SK-N-SH (cell line): ENCODE results near the gene SLC16A10. TPM values are rescaled to one million over a fixed set of nuclear protein-coding genes. Genes with fewer than 3 reads are reported as not detected.

Experiments used
- CTCF ChIA-PET: fragments of 300-600, 350-600 bp; formaldehyde crosslinking; extraction: SDS; loops from one replicate; lab custom pipeline; 2021; lab: Yijun Ruan, JAX
- POLR2A ChIA-PET: fragments of 350-600 bp; sonication (Branson Sonifier 250); formaldehyde crosslinking; extraction: SDS; loops from one replicate; lab custom pipeline; 2020; ENCODE audit warnings: antibody characterized with exemption, inconsistent platforms; lab: Yijun Ruan, JAX
- DNase-seq: peaks from one replicate; pipeline ENCODE4 v3.0.0; 2012
- H2AFZ ChIP-seq: fragments of 200-600 bp; sonication (generic); 2 replicates; pipeline ENCODE4 v1.8.1; 2016; ENCODE audit warnings: antibody characterized with exemption, mild to moderate bottlenecking, low read depth
- H3F3A ChIP-seq: fragments of 200-600 bp; sonication (generic); replicated peaks from 2 replicates; pipeline ENCODE3; 2016; ENCODE audit warnings: antibody characterized with exemption, mild to moderate bottlenecking; ENCODE audit not compliant: insufficient read depth
- H3K27ac ChIP-seq, 2 experiments: fragments of 200-500 bp in 1 of 2; fragments of 200-600 bp in 1 of 2; sonication (Bioruptor generic) in 1 of 2; sonication (generic), shearing (Covaris generic) in 1 of 2; 2 replicates each; pipeline versions ENCODE4 v1.5.1 to v1.6.1; 2014 to 2016; ENCODE audit warnings: low read depth in 2 of 2, inconsistent platforms in 1 of 2, low read length in 1 of 2, mild to moderate bottlenecking in 1 of 2, mixed read lengths in 1 of 2
- H3K27me3 ChIP-seq: fragments of 200-600 bp; sonication (generic), shearing (Covaris generic); 2 replicates; pipeline ENCODE4 v1.6.1; 2016; ENCODE audit warnings: mixed run types; ENCODE audit not compliant: insufficient read depth
- H3K36me3 ChIP-seq, 2 experiments: fragments of 200-500 bp in 1 of 2; fragments of 200-600 bp in 1 of 2; sonication (Bioruptor generic) in 1 of 2; sonication (generic) in 1 of 2; replicated peaks in 1 of 2; 2 replicates each; pipeline versions ENCODE3 to v1.5.1; 2014 to 2016; ENCODE audit warnings: low read length in 1 of 2, mild to moderate bottlenecking in 1 of 2; ENCODE audit not compliant: insufficient read depth in 2 of 2, control insufficient read depth in 1 of 2
- H3K4me1 ChIP-seq, 2 experiments: fragments of 200-500 bp in 1 of 2; fragments of 200-600 bp in 1 of 2; sonication (Bioruptor generic) in 1 of 2; sonication (generic), shearing (Covaris generic) in 1 of 2; 2 replicates each; pipeline versions ENCODE4 v1.5.1 to v1.6.1; 2014 to 2016; ENCODE audit warnings: low read depth in 1 of 2, low read length in 1 of 2, mixed run types in 1 of 2; ENCODE audit not compliant: insufficient read depth in 2 of 2, control insufficient read depth in 1 of 2
- H3K4me2 ChIP-seq: fragments of 200-600 bp; sonication (generic), shearing (Covaris generic); 2 replicates; pipeline ENCODE4 v1.6.1; 2017; ENCODE audit warnings: mixed run types
- H3K4me3 ChIP-seq, 2 experiments: fragments of 200-500 bp in 1 of 2; fragments of 200-600 bp in 1 of 2; sonication (Bioruptor generic) in 1 of 2; sonication (generic), shearing (Covaris generic) in 1 of 2; 2 replicates each; pipeline versions ENCODE4 v1.5.1 to v1.8.1; 2014 to 2016; ENCODE audit warnings: low read depth in 2 of 2, inconsistent platforms in 1 of 2, low read length in 1 of 2, mild to moderate bottlenecking in 1 of 2, mixed read lengths in 1 of 2, moderate library complexity in 1 of 2
- H3K79me2 ChIP-seq: fragments of 200-600 bp; sonication (generic); 2 replicates; pipeline ENCODE4 v1.8.1; 2017; ENCODE audit warnings: mild to moderate bottlenecking; ENCODE audit not compliant: insufficient read depth
- H3K9ac ChIP-seq: fragments of 200-600 bp; sonication (generic); 2 replicates; pipeline ENCODE4 v1.6.1; 2017; ENCODE audit warnings: mixed run types
- H3K9me2 ChIP-seq: fragments of 200-600 bp; sonication (generic); 2 replicates; pipeline ENCODE4 v1.6.1; 2017; ENCODE audit warnings: mixed run types
- H3K9me3 ChIP-seq: fragments of 200-600 bp; sonication (generic); 2 replicates; pipeline ENCODE4 v1.6.1; 2017; ENCODE audit warnings: mixed run types, mild to moderate bottlenecking, moderate library complexity
- H4K20me1 ChIP-seq: fragments of 200-600 bp; sonication (generic); 2 replicates; pipeline ENCODE4 v1.6.1; 2017; ENCODE audit warnings: mild to moderate bottlenecking, mixed run types; ENCODE audit not compliant: insufficient read depth
- EP300 ChIP-seq, 2 experiments: IDR thresholded peaks; 2 replicates each; pipeline versions ENCODE4 v1.4.0 to v1.6.1; 2012; ENCODE audit warnings: borderline replicate concordance in 1 of 2, low read depth in 1 of 2, low read length in 1 of 2
- FOXM1 ChIP-seq: IDR thresholded peaks from 2 replicates; pipeline ENCODE4 v1.4.0; 2012; ENCODE audit warnings: low read depth, mild to moderate bottlenecking
- GATA2 ChIP-seq: sonication (generic); formaldehyde crosslinking; IDR thresholded peaks from 2 replicates; pipeline ENCODE4 v1.5.0; 2020; ENCODE audit warnings: mild to moderate bottlenecking, missing genetic modification reagents
- NRF1 ChIP-seq: IDR thresholded peaks from 2 replicates; pipeline ENCODE4 v1.6.1; 2012; ENCODE audit warnings: low read depth, mild to moderate bottlenecking, low read length
- POLR2AphosphoS5 ChIP-seq: IDR thresholded peaks from 2 replicates; pipeline ENCODE4 v1.6.1; 2012; ENCODE audit warnings: low read depth, low read length
- RAD21 ChIP-seq: IDR thresholded peaks from 2 replicates; pipeline ENCODE4 v1.6.1; 2012; ENCODE audit warnings: mild to moderate bottlenecking, low read length
- SIN3A ChIP-seq: IDR thresholded peaks from 2 replicates; pipeline ENCODE4 v1.6.1; 2012; ENCODE audit warnings: low read depth, mild to moderate bottlenecking, low read length, moderate library complexity, borderline replicate concordance
- SMC3 ChIP-seq: IDR thresholded peaks from 2 replicates; pipeline ENCODE4 v1.6.1; 2012; ENCODE audit warnings: low read depth, low read length, improper control_type of control experiment
- TAF1 ChIP-seq: IDR thresholded peaks from 2 replicates; pipeline ENCODE4 v1.6.1; 2012; ENCODE audit warnings: low read depth, mild to moderate bottlenecking, low read length, moderate library complexity, borderline replicate concordance
- TCF12 ChIP-seq: IDR thresholded peaks from 2 replicates; pipeline ENCODE4 v1.4.0; 2012
- WGBS: methylation state at CpG from one replicate; pipeline ENCODE4 v1.1.6; 2017; ENCODE audit warnings: low lambda C conversion rate; 5-methylcytosine and 5-hydroxymethylcytosine counted together
- polyA plus RNA-seq, 3 experiments: library from polyadenylated mRNA; depleted of rRNA; stranded (reverse); fragments of >200 nt; gene quantifications; 2 replicates each; pipeline ENCODE4 v1.2.3, GENCODE V29; 2012
- TF ChIP-seq, protein P1 (sequence below): IDR thresholded peaks from 2 replicates; pipeline ENCODE4 v1.6.1; 2012; ENCODE audit warnings: mild to moderate bottlenecking, low read depth, low read length, moderate library complexity
- TF ChIP-seq, protein P2 (sequence below): fragments of 150-350 bp; IDR thresholded peaks from 2 replicates; pipeline ENCODE4 v1.6.1; 2017; ENCODE audit warnings: antibody characterized with exemption, low read length, low read depth, borderline replicate concordance

The SLC16A10 gene
- polyA plus RNA-seq, 1 of the 3 experiments (the other 2 are of a cell fraction) = 0.12 TPM

DNA sequence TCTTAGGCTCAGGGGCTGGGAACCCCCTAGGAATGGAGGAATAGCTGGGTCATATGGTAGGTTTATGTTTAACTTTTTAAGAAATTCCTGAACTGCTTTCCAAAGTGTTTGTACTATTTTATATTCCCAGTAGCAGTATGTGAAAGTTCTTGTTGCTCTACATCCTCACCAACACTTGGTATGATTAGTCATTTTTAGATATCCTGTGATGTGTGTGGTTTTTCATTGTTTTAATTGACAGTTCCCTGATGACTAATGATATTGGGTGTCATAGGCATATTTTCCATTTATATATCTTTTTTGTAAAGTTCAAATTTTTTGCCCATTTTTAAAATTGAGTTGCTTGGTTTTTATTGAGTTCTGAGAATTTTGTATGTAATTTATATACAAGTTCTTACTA, 72.3 kb downstream of the SLC16A10 start:
- no peak overlapping the region for H2AFZ ChIP-seq
- no peaks in the 10 kb centered on the region for H3K9me2 ChIP-seq
- H3K79me2 ChIP-seq = no peaks in the 10 kb centered on the region
- no peaks in the 10 kb centered on the region for H3K36me3 ChIP-seq
- CTCF ChIA-PET = interaction anchor here (1.2 kb wide), 1 partner anchor 51 kb away, joined by 3 read pairs; no protein-coding TSS in a partner anchor
- H3F3A ChIP-seq = no peaks in the 10 kb centered on the region
- H3K4me2 ChIP-seq = no peak overlapping the region
- H3K27me3 ChIP-seq = no peaks in the 10 kb centered on the region
- H4K20me1 ChIP-seq = no peaks in the 10 kb centered on the region
- H3K9ac ChIP-seq = no peak overlapping the region
- H3K4me1 ChIP-seq = no peaks in the 10 kb centered on the region
- TF ChIP-seq RAD21 (no peak), EP300 (IDR thresholded peaks at IDR 0.05; ENCODE audit: borderline replicate concordance in 1 of 2, low read depth in 1 of 2, low read length in 1 of 2) (no peak), SMC3 (no peak), TAF1 (no peak), FOXM1 (no peak), TCF12 (no peak)
- TF ChIP-seq, protein P1, sequence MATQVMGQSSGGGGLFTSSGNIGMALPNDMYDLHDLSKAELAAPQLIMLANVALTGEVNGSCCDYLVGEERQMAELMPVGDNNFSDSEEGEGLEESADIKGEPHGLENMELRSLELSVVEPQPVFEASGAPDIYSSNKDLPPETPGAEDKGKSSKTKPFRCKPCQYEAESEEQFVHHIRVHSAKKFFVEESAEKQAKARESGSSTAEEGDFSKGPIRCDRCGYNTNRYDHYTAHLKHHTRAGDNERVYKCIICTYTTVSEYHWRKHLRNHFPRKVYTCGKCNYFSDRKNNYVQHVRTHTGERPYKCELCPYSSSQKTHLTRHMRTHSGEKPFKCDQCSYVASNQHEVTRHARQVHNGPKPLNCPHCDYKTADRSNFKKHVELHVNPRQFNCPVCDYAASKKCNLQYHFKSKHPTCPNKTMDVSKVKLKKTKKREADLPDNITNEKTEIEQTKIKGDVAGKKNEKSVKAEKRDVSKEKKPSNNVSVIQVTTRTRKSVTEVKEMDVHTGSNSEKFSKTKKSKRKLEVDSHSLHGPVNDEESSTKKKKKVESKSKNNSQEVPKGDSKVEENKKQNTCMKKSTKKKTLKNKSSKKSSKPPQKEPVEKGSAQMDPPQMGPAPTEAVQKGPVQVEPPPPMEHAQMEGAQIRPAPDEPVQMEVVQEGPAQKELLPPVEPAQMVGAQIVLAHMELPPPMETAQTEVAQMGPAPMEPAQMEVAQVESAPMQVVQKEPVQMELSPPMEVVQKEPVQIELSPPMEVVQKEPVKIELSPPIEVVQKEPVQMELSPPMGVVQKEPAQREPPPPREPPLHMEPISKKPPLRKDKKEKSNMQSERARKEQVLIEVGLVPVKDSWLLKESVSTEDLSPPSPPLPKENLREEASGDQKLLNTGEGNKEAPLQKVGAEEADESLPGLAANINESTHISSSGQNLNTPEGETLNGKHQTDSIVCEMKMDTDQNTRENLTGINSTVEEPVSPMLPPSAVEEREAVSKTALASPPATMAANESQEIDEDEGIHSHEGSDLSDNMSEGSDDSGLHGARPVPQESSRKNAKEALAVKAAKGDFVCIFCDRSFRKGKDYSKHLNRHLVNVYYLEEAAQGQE = no peak
- TF ChIP-seq, protein P2, sequence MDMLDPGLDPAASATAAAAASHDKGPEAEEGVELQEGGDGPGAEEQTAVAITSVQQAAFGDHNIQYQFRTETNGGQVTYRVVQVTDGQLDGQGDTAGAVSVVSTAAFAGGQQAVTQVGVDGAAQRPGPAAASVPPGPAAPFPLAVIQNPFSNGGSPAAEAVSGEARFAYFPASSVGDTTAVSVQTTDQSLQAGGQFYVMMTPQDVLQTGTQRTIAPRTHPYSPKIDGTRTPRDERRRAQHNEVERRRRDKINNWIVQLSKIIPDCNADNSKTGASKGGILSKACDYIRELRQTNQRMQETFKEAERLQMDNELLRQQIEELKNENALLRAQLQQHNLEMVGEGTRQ = no peak
- TF ChIP-seq, all 33 proteins: peak for 0
- Histone ChIP-seq H3K27ac (no peak overlapping the region), H3K4me3 (no peak overlapping the region), H3K9me3 (no peaks in the 10 kb centered on the region)
- POLR2A ChIA-PET = no interaction called here
- DNase-seq = no peak

DNA sequence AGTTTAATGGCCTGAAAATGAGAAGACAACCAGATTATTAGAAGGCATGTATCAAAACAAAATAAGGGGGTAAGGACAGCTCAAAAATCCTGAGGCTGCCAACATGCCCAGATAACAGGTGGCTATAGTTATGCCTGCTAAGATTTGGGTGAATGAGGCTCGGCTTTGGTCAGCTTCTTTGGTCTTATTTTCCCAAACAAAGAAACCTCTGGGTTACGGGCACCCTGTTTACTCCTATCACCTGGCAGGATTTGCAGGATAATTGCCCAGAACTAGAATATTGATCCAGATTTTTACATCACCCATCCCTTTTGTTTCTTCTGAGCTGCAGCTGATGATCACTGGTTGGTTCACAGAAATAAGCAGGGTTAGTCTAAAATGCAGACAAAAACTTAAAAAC, 74.3 kb downstream of the SLC16A10 start:
- TF ChIP-seq GATA2 (CRISPR knock-in tag) (no peak), POLR2AphosphoS5 (no peak), NRF1 (no peak), SIN3A (no peak)
- Histone ChIP-seq H4K20me1 (no peaks in the 10 kb centered on the region), H3K4me2 (no peak overlapping the region), H3K9me2 (no peaks in the 10 kb centered on the region), H3K79me2 (no peaks in the 10 kb centered on the region), H3K36me3 (no peaks in the 10 kb centered on the region), H3K4me3 (no peak overlapping the region), H2AFZ (no peak overlapping the region), H3K4me1 (no peaks in the 10 kb centered on the region), H3K27me3 (no peaks in the 10 kb centered on the region), H3K27ac (no peak overlapping the region), H3K9me3 (no peaks in the 10 kb centered on the region), H3F3A (no peaks in the 10 kb centered on the region), H3K9ac (no peak overlapping the region)
- no peak for DNase-seq
- ChIA-PET POLR2A (no interaction called here), CTCF (no interaction called here)
- 75% methylated on average over 2 of the region's 2 CpGs for WGBS
